ENCODE measurements around the gene COL18A1. TPM values are rescaled to one million over a fixed set of nuclear protein-coding genes. Genes with fewer than 3 reads are reported as not detected.
A peak's percentile ranks its signal among the peaks of the same experiment; 100 is the strongest.

Gene COL18A1
- polyA plus RNA-seq, 1 of the 3 experiments (the other 2 are of a cell fraction): 118 TPM

DNA sequence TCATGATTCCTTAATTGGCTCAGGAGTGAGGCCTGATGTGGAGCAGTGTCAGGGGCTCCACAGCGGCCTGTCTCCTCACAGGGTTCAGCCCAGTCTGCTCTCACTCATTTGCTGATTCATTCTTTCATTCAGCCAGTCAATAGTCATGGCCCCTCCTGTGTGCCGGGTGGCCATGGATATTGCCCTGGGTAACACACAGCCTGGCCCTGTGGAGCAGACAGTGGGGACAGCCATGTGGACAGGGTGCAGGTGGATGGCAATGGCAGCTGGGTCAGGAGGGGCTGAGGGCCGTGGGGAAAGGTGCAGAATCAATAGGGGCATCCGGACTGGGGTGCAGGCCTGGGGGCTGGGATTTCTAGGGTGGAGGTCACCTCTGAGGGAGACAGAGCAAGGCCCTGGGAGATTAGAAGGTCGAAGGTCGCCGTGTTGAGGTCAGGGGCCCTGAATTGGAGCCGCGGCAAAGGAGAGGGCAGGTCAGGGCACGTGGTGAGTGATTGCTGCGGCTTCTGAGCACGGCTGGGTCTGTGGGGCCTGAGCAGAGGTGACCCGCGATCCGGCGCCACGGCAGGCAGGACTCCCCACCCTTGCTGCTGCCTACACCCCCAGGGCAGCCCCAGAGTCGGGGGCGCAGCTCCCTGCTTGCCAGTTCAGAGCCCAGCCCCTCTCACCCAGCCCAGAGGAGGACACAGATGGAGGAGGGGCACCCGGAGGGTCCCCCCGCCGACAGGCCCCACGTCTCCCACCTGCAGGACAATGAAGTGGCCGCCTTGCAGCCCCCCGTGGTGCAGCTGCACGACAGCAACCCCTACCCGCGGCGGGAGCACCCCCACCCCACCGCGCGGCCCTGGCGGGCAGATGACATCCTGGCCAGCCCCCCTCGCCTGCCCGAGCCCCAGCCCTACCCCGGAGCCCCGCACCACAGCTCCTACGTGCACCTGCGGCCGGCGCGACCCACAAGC lies 103.9 kb downstream of the COL18A1 start:
- Histone ChIP-seq H2AFZ (ENCODE audit: low read depth) (no peak overlapping the region), H3K4me1 (ENCODE audit: control insufficient read depth in 1 of 2, insufficient read depth in 2 of 2, low read depth in 1 of 2, low read length in 1 of 2) (no peaks in the 10 kb centered on the region; a peak in 1 of 4 replicates), H3K9ac (no peak overlapping the region), H3F3A (replicated peaks; ENCODE audit: insufficient read depth) (peaks cover 10% of the 10 kb centered on the region), H3K9me3 (no peaks in the 10 kb centered on the region), H3K27ac (ENCODE audit: low read depth in 2 of 2, low read length in 1 of 2) (no peak overlapping the region), H3K79me2 (ENCODE audit: insufficient read depth) (no peaks in the 10 kb centered on the region), H4K20me1 (ENCODE audit: insufficient read depth) (peaks cover 5% of the 10 kb centered on the region; the same call in 1 of the 2 replicates), H3K4me2 (no peak overlapping the region), H3K27me3 (ENCODE audit: insufficient read depth) (no peaks in the 10 kb centered on the region), H3K9me2 (no peaks in the 10 kb centered on the region), H3K4me3 (ENCODE audit: low read depth in 2 of 2, low read length in 1 of 2) (no peak overlapping the region), H3K36me3 (replicated peaks in 1 of 2; ENCODE audit: control insufficient read depth in 1 of 2, insufficient read depth in 2 of 2, low read length in 1 of 2) (peaks cover 6 to 27% of the 10 kb centered on the region in 2 experiments)
- DNase-seq: no peak
- CTCF ChIA-PET: interaction anchor here (0.8 kb wide), 1 partner anchor 47 kb away, joined by 3 read pairs; no protein-coding TSS in a partner anchor
- POLR2A ChIA-PET: no interaction called here
- WGBS (ENCODE audit: low lambda C conversion rate): 84% methylated on average over 9 of the region's 42 CpGs
- TF ChIP-seq, protein P1, sequence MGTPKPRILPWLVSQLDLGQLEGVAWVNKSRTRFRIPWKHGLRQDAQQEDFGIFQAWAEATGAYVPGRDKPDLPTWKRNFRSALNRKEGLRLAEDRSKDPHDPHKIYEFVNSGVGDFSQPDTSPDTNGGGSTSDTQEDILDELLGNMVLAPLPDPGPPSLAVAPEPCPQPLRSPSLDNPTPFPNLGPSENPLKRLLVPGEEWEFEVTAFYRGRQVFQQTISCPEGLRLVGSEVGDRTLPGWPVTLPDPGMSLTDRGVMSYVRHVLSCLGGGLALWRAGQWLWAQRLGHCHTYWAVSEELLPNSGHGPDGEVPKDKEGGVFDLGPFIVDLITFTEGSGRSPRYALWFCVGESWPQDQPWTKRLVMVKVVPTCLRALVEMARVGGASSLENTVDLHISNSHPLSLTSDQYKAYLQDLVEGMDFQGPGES (IDR thresholded peaks at IDR 0.05; ENCODE audit: low read depth, low read length): no peak
- TF ChIP-seq, protein P2, sequence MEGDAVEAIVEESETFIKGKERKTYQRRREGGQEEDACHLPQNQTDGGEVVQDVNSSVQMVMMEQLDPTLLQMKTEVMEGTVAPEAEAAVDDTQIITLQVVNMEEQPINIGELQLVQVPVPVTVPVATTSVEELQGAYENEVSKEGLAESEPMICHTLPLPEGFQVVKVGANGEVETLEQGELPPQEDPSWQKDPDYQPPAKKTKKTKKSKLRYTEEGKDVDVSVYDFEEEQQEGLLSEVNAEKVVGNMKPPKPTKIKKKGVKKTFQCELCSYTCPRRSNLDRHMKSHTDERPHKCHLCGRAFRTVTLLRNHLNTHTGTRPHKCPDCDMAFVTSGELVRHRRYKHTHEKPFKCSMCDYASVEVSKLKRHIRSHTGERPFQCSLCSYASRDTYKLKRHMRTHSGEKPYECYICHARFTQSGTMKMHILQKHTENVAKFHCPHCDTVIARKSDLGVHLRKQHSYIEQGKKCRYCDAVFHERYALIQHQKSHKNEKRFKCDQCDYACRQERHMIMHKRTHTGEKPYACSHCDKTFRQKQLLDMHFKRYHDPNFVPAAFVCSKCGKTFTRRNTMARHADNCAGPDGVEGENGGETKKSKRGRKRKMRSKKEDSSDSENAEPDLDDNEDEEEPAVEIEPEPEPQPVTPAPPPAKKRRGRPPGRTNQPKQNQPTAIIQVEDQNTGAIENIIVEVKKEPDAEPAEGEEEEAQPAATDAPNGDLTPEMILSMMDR (IDR thresholded peaks at IDR 0.05): no peak
- TF ChIP-seq YY1 (IDR thresholded peaks at IDR 0.05; ENCODE audit: low read depth) (no peak), JUND (IDR thresholded peaks at IDR 0.05) (no peak), GATA2 (CRISPR knock-in tag; IDR thresholded peaks at IDR 0.05) (no peak), TAF1 (IDR thresholded peaks at IDR 0.05; ENCODE audit: borderline replicate concordance, low read depth, low read length) (no peak)

GRCh38 chr21:45509566-45510465 lies 104.9 kb downstream of the COL18A1 start:
- Histone ChIP-seq H3K4me1 (ENCODE audit: control insufficient read depth in 1 of 2, insufficient read depth in 2 of 2, low read depth in 1 of 2, low read length in 1 of 2) (no peaks in the 10 kb centered on the region; a peak in 1 of 4 replicates), H4K20me1 (ENCODE audit: insufficient read depth) (peaks cover 5% of the 10 kb centered on the region; the same call in 1 of the 2 replicates), H3K36me3 (replicated peaks in 1 of 2; ENCODE audit: control insufficient read depth in 1 of 2, insufficient read depth in 2 of 2, low read length in 1 of 2) (peaks cover 6 to 36% of the 10 kb centered on the region in 2 experiments), H3K27ac (ENCODE audit: low read depth in 2 of 2, low read length in 1 of 2) (no peak overlapping the region), H2AFZ (ENCODE audit: low read depth) (no peak overlapping the region), H3K4me2 (no peak overlapping the region), H3K79me2 (ENCODE audit: insufficient read depth) (no peaks in the 10 kb centered on the region), H3K4me3 (ENCODE audit: low read depth in 2 of 2, low read length in 1 of 2) (no peak overlapping the region), H3F3A (replicated peaks; ENCODE audit: insufficient read depth) (peaks cover 10% of the 10 kb centered on the region), H3K9me3 (no peaks in the 10 kb centered on the region), H3K9ac (no peak overlapping the region), H3K27me3 (ENCODE audit: insufficient read depth) (no peaks in the 10 kb centered on the region), H3K9me2 (no peaks in the 10 kb centered on the region)
- ChIA-PET POLR2A (interaction anchor here (0.6 kb wide), 1 partner anchor 813 kb away, joined by 4 read pairs; no protein-coding TSS in a partner anchor), CTCF (interaction anchor here (0.8 to 1.1 kb wide), 2 partner anchors 9 to 46 kb away, joined by 3 to 4 read pairs; no protein-coding TSS in a partner anchor)
- no CpG with 5 or more reads among the region's 61 CpGs for WGBS (ENCODE audit: low lambda C conversion rate)
- TF ChIP-seq, protein P2 (IDR thresholded peaks at IDR 0.05): peak; percentile 22; the same call in 1 of the 2 replicates
- no peak for TF ChIP-seq RAD21 (IDR thresholded peaks at IDR 0.05; ENCODE audit: low read length)
- DNase-seq: peak; percentile 61
